DMS153 (cell line): ENCODE data around the gene SENP7.
"Not testable (repeated sequence)": the region's sequence is repeated elsewhere in the genome, so short reads cannot be mapped to it uniquely, and the experiment has no call there.

ENCODE experiments used
- DNase-seq: peaks from one replicate; lab custom pipeline; 2025; lab: John Stamatoyannopoulos, UW

Gene SENP7

DNA sequence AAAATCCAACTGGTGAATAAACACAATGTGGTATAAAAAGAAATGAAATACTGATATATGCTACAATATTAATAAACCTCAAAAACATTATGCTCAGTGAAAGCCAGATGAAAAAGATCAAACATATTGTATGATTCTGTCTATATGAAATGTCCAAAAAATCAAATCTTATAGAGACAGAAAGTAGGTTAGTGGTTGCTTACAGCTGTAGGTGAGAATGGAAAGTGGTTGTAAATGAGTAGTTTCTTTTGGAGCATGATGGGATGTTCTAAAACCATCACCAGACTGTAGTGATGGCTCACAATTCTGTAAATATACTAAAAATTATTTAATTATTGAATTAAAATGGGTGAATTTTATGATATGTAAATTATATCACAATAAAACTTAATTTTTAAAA, 58.4 kb downstream of the SENP7 start:
- no peak for DNase-seq

DNA sequence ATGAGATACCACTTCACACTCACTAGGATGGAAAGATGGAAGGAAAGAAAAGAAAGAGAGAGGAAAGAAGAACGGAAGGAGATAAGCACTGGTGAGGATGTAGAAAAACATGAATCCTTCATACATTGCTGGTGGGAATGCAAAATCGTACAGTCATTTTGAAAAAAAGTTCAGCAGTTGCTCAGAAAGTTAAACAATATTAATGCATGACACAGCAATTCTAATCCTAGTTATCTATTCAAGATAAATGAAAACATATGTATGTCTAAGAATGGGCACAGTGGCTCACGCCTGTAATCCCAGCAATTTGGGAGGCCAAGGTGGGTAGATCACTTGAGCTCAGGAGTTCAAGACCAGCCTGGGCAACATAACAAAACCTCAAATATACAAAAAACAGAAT, 59.1 kb downstream of the SENP7 start:
- DNase-seq = no peak

DNA sequence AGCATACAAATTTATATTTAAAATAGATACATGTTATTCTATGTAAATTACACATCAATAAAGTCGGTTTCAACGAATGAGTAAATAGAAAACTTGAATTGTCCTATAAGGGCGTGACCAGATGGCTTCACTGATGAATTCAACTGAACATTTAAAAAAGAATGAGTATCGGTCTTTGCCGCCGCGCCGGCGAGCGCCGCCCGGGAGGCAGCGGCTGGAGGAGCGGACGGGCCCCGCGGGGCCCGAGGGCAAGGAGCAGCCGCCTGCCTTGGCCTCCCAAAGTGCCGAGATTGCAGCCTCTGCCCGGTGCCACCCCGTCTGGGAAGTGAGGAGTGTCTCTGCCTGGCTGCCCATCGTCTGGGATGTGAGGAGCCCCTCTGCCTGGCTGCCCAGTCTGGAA, 74.4 kb downstream of the SENP7 start:
- DNase-seq = not testable (repeated sequence)

DNA sequence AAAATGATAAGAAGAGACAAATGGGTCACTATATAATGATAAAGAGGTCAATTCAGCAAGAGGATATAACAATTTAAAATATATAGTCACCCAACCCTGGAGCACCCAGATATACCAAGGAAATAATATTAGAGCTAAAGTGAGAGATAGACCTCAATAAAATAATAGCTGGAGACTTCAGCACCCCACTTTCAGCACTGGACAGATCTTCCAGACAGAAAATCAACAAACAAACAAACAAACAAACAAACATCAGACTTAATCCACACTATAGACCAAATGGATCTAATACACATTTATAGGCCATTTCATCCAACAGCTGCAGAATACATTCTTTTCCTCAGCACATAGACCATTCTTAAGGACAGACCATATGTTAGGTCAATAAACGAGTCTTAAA, 79.4 kb downstream of the SENP7 start:
- no peak for DNase-seq

DNA sequence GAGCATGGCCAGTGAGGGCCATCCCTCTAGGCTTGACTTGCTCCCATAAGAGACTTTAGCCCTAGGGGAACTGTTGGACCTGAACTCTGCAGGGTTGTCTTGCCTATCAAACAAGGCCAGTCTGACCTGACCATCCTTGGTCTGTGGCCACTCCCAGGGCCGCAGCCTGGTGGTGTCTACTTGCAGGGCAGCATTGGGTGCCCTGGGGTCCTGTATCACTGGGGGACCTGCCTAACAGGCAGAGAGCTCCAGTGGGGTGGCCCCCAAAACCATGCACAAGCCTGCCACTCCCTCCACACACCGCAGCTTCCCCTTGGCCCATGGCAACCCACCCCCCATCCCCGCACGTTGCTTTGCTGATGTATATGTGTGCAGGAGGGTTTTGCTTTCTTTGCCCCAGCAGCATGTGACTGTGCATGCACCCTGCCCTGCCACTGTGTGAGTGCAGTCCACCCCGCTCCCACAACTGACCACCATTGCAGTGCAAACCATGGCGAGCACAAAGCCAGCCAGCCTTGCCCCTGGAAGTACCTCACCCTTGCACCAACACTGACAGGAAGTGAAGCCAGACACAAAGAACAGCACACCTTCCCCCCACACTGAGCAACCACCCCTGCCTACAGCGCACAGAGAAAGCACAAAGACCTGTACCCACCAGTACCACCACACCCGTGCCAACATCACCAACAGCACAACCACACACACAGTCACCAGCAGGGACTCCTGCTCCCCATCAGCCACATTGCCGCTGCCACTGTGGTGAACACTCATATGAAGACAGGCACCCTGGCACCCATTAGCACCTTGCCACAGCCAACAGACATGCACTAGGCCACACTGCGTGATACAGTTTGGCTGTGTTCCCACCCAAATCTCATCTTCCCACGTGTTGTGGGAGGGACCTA, 88.8 kb downstream of the SENP7 start:
- no peak for DNase-seq

DNA sequence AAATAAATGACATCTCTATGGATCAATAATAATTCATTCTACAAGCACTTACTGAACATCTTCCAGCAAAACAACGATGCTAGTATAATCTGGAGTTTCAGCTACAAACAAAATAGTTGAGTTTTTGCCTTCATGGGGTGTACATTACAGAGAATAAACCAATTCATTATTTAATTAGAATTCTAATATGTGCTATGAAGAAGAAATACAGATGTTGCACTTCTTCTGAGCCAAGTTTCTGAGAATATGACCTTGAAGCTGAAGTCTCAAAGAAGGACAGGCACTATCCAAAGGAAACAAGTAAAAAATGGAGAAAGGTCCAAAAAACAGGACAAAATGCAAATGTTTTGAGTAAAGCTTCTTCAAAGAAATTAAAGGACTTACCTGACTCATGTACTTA, 94.2 kb downstream of the SENP7 start:
- no peak for DNase-seq

DNA sequence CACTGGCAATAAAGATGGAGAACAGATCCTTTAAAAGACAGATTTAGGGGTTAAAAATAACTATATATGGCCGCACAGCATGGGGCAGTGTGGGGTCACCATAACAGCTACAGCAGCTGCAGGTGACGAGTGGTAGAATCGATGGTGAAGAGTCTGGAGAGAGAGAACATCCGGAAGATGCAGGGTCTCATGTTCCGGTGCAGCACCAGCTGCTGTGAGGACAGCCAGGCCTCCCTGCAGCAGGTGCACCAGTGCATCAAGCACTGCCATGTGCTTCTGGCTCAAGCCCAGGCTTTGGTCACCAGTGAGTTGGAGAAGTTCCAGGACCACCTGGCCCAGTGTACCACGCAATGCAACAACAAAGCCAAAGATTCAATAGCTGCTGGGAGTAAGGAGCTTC, 98.9 kb downstream of the SENP7 start:
- no peak for DNase-seq

DNA sequence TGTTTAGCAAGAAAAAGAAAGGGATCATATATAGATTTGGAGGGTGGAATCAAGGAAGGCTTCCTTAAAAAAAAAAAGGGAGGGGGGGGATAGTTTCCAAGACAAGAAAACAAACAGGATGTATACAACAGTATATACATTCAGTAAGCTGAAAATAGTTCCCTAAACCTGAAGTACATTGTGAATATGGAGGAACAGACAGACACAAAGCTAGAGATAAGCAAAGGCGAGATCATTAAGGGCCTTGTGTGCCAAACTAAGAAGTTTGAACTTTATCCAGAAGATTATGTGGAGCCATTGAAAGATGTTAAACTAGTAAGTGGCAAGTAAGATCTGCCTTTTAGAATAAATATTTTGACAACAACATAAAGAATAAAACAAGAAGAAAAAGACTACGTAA, 99.4 kb downstream of the SENP7 start:
- no peak for DNase-seq

DNA sequence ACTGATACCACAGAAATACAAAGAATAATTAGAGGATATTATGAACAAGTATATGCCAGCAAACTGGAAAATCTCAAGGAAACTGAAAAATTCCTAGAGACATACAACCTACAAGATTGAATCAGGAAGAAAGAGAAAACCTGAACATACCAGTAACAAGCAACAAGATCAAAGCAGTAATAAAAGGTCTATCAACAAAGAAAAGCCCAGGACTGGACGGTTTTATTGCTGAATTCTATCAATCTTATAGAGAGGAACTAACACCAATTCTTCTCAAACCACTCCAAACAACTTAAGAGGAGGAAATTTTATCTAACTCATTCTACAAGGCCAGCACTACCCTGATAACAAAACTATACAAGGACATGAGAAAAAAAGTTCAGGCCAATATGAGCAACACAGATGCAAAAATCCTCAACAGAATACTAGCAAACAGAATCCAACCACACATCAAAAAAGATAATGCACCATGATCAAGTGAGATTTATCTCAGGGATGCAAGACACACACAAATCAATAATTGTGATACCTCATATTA, 121.5 kb downstream of the SENP7 start:
- no peak for DNase-seq

DNA sequence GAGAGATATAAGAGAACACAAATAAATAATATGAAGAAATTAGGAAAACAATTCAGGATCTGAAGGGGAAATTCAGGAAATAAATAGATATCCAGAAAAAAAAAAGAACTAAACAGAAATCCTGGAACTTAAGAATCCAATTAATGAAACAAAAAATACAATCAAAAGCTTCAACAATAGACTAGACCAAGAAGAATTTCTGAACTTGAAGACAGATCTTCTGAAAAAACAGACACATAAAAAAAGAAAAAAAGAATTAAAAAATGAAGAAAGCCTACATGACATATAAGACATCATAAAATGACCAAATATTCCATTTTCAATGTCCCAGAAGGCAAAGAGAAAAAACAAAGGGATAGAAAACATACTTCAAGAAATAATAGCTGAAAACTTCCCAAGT, 124.3 kb downstream of the SENP7 start:
- DNase-seq = no peak

DNA sequence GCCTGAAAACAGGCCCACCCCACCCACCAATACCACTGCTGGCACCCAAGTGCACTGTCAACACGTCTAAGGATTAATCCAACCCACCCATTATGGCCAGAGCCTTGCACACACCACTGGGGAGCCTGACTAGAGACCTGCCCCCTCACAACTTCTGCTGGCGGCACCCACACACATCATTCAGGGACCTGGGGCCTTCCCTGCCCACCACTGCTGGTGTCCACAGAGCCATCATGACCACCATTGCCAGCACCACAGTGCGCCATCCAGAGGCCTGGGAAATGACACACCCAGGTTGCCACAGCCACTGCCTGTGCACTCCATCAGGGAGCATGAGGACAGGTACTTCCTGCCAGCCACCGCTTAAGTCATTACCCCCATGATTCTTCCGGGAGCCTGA, 125.7 kb downstream of the SENP7 start:
- DNase-seq = no peak

DNA sequence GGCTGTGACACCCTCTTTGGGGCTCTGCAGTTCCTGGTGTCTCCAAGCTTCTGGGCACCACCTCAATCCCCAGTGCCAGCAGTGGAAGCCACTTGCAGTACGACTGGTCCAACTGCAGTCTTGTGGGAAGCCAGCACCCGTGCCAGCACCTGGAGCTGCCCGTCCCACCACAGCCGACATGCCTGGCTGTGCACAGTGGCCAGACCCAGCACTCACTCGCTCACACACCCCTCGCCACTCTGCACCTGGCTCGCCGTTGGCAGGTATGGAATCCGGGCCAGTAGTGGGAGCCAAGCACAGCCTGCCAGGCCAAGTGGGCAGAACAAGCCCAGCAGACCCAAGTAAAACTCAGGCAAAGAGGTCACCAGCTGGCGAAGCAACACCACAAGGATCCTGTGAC, 128.6 kb downstream of the SENP7 start:
- no peak for DNase-seq

DNA sequence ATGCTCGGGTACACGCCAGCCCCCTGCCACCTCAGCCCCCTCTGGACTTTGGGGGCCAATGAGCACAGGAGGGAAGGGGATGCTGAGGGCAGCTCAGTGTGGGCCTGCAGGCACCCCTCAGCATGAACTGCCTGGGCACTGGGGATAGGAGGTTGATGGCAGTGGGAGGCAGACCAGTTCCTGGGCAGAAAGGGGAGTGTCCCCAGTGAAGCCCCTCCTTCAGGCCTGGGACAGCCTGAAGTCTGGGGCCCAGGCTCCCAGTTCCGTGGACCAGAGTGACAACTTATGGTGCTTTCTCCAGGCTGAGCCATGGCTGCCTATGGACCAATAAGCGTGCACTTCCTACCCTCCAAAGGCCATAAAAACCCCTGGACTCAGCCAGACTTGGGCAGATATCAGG, 129.4 kb downstream of the SENP7 start:
- no peak for DNase-seq

DNA sequence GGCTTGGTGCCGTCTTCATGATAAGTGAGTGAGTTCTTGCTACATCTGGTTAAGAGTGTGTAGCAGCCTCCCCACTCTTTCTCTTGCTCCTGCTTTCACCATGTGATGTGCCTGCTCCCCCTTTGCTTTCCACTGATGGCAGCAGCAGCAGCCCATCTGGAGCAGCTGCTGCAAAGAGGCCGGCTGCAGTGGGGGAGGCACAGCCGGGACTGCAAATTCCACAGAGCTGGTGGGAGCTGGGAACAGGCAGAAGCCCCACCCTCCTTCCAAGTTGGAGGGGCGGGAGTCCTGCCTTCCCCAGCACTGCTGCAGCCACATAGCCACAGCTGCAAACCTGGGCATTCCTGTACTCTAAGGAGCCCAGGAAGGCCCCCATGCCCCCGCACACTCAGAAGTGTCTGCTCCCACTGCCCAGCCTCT, 129.8 kb downstream of the SENP7 start:
- DNase-seq = no peak

DNA sequence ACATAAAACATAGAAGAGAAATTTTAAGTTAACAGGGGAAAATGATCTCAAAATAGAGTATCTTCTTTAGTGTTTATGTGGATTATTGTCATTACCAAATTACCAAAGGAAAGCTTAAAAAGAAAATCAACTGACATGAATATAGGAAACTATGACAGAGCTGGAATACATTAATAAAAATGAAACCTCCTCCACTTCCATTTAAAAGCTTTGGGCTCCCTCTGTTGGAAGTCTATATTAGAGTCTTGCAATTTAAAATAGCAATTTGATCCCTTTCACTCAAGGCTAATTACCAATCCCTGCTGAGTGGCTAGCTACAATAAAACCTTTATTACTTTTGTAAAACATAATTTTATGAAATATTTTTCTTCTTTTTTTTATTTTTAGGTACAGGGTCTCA, 131.2 kb downstream of the SENP7 start:
- peak; percentile 18 for DNase-seq

DNA sequence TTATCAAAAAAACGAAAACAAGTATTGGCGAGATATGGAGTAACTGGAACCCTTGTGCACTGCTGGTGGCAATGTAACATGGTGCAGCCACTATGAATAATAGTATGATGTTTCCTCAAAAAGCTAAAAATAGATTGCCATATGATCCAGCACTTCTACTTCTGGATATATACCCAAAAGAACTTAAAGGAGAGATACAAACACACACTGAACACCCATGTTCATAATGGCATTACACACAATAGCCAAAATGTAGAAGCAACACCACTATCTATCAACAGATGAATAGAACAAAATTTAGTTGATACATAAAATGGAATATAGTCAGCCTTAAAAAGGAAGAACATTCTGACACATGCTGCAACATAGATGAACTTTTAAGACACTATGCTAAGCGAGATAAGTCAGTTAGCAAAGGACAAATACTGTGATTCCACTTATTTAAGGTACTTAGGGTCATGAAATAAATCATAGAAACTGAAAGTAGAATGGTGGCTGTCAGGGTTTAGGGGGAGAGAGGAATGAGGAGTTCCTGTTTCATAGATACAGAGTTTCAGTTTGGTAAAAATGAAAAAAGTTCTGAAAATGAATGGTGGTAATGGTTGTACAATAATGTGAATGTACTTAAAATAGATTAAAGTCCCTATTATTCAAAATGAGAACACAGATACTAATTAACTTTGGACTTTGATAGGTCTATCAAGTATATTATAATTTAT, 133.2 kb downstream of the SENP7 start:
- DNase-seq = no peak

DNA sequence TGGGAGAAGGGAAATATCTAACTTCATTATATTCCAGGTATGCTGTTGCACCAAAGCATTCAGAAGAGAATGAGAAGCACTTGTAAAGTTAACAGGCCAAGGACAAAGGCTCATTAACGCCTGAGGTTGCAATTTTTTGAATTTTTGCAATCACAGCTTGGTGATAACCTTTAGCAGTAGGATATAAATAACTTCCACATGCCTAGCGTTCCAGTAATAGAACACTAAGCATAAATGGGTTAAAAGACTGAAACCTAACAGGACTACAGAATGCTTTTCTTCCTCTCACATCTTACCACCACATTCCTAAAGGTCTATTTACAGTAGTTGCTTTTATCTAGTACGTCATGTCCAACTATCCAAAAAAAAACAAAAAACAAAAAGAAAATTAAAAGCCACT, 135.2 kb downstream of the SENP7 start:
- no peak for DNase-seq

DNA sequence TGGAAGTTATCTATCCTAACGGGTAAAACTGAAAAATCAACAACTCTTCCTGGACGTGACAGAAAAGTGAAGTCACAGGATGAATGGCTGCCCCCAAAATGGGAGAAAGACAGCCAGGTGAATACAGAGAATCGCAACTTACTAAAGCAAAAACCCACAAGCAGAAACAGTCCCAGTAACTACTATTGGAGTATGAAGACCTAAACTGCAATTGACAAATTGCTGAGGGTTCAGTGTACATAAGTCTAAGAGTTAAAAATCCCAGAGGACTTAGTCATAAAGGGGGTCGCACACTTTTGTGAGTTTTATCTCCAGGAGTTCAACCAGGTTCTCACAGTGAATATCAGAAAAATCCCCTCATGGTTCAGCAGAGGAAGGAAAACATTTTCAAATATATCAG, 135.8 kb downstream of the SENP7 start:
- no peak for DNase-seq

DNA sequence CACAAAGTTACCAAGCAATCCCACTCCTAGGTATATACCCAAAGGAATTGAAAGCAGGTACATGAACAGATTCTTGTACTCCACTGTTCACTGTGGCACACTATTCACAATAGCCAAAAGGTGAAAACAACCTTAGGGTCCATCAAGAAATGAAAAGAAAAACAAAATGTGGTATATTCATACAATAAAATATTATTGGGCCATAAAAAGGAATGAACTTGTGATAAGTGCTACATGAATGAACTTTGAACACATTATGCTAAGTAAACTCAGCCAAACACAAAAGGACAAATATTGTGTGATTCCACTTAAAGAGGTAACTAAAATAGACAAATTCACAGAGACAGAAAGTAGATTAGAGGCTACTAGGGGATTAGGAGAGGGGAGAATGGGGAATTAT, 137.4 kb downstream of the SENP7 start:
- DNase-seq = no peak

DNA sequence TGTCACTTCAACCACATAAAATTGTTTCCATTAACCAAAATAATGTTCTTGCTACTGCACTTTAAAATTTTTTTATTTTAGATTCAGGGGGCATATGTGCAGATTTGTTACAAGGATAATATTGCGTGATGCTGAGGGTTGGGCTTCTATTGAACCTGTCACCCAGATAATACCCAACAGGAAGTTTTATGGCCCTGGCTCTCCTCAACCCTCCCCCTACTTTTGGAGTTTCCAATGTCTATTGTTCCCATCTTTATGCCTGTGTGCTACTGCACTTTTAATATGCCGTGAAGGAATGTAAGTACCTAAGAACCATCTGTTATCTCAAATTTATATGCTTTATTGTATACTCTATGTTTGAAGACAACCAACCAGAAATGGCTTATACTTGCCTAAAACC, 150.6 kb downstream of the SENP7 start:
- no peak for DNase-seq

DNA sequence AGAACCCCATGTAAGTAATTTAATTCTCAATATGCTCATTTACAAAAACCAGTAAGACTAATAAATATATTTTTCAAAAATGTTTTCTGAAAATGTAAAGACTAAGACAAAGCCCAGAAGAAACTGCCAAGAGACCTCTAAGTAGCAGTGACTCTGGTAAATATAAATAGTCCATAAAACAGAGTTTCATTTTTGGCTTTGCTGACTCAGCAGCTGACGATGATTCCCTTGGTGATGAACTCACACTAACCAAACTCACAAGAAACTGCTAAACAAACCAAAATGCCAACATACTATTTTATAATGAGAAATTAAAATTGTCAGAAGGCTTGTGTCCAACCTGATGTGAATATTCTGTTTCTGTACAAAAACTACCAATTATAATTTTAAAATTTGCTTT, 161.2 kb downstream of the SENP7 start:
- DNase-seq = no peak

DNA sequence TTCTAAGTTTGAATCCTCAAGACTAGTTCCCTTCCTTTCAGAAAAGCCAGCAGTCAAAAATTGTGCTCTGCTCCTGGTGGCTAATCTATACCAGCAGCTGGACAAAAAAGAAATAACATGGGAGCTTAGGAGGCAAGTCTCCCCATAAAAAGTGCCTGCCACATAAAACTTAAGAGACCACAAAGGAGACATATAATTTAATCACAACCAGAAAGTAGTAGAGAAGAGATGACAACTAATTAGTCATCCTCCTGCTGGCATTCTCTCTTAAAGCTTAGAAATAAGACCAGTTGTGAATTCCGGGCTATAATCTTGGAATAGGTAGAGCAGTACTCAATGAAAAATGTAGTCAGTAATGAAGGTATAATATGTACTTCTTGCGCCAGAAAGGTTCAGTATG, 172.4 kb downstream of the SENP7 start:
- no peak for DNase-seq

DNA sequence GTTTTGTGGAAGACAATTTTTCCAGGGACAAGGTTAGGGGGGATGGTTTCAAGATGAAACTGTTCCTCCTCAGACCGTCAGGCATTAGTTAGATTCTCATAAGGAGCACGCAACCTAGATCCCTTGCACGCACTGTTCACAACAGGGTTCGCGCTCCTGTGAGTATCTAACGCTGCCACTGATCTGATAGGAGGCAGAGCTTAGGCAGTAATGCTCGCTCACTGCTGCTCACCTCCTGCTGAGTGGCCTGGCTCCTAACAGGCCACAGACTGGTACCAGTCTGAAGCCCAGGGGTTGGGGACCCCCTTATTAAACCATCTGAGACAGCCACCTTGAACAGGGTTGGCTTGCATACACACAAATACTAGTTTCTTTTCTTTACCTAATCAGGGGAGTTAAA, 179.1 kb downstream of the SENP7 start:
- no peak for DNase-seq
